Tibial nerve (tissue), 4 donors: ENCODE results near the gene CALCR. TPM values are rescaled to one million over a fixed set of nuclear protein-coding genes. Genes with fewer than 3 reads are reported as not detected.

ENCODE experiments used
- DNase-seq, 2 donors: peaks; one replicate each; pipeline ENCODE4 v3.0.0-alpha.2; 2019; ENCODE audit warnings: low spot score in 2 of 2
- H3K27ac ChIP-seq, 4 donors: fragments of 200-600 bp; sonication (generic) in 3 of 4; one replicate each; pipeline ENCODE4 v1.5.1; 2017 to 2019; ENCODE audit warnings: mild to moderate bottlenecking in 1 of 4
- H3K27me3 ChIP-seq, 2 donors: fragments of 200-600 bp; sonication (generic) in 1 of 2; one replicate each; pipeline versions ENCODE4 v1.5.1 to v1.6.0; 2017 to 2019
- H3K36me3 ChIP-seq, 3 donors: fragments of 200-600 bp; sonication (generic); one replicate each; pipeline ENCODE4 v1.5.1; 2018 to 2019
- H3K4me1 ChIP-seq, 4 donors: fragments of 200-600 bp; sonication (generic) in 3 of 4; one replicate each; pipeline ENCODE4 v1.5.1; 2017 to 2019
- H3K4me3 ChIP-seq, 4 donors: fragments of 200-600 bp; sonication (generic) in 3 of 4; one replicate each; pipeline ENCODE4 v1.5.1; 2017 to 2019; ENCODE audit warnings: mild to moderate bottlenecking in 1 of 4, moderate library complexity in 1 of 4
- H3K9me3 ChIP-seq, 4 donors: fragments of 200-600 bp; sonication (generic) in 3 of 4; one replicate each; pipeline ENCODE4 v1.5.1; 2017 to 2019
- CTCF ChIP-seq, 5 experiments: fragments of 200-600 bp in 3 of 5; fragments of 450-650 bp in 2 of 5; sonication (generic) in 3 of 5; IDR thresholded peaks; one replicate each; pipeline ENCODE4 v1.5.1; 2016 to 2019; ENCODE audit warnings: antibody characterized with exemption in 5 of 5, mild to moderate bottlenecking in 3 of 5, moderate library complexity in 2 of 5
- EP300 ChIP-seq, 2 donors: sonication (generic); formaldehyde crosslinking; IDR thresholded peaks; one replicate each; pipeline ENCODE4 v1.6.1; 2017; ENCODE audit warnings: antibody characterized with exemption in 2 of 2, mild to moderate bottlenecking in 1 of 2
- POLR2A ChIP-seq, 2 donors: fragments of 450-650 bp; IDR thresholded peaks; one replicate each; pipeline ENCODE4 v1.6.1; 2017; ENCODE audit warnings: antibody characterized with exemption in 2 of 2, mild to moderate bottlenecking in 2 of 2, moderate library complexity in 2 of 2
- WGBS, 2 donors: methylation state at CpG; one replicate each; pipeline ENCODE4 v1.1.5; 2018; 5-methylcytosine and 5-hydroxymethylcytosine counted together
- total RNA-seq, 4 donors: library from RNA; depleted of rRNA; stranded (reverse); fragments of >200 nt; gene quantifications; one replicate each; pipeline ENCODE4 v1.1.0, GENCODE V29; 2016

Gene CALCR
- total RNA-seq, 4 donors from 2014 or later = 0.66 TPM; not detected in 3

- no peak overlapping the region for H3K4me3 ChIP-seq
- TF ChIP-seq CTCF (IDR thresholded peaks at IDR 0.05) (no peak), EP300 (IDR thresholded peaks at IDR 0.05) (no peak), POLR2A (IDR thresholded peaks at IDR 0.05) (no peak)
- no peaks in the 10 kb centered on the region for H3K9me3 ChIP-seq
- no peak for DNase-seq
- H3K27me3 ChIP-seq = no peaks in the 10 kb centered on the region
- peaks cover 0 to 15% (median 0%) of the 10 kb centered on the region in 4 donors for H3K4me1 ChIP-seq
- H3K36me3 ChIP-seq = no peaks in the 10 kb centered on the region
- peak overlapping the region in 2 of 4 donors; percentile 41 to 43 for H3K27ac ChIP-seq
- 41 to 58% methylated on average over 3 of the region's 3 CpGs for WGBS, 2 donors
Observed at GRCh38 chr7:93558705-93559614, 15.6 kb downstream of the CALCR start.

- WGBS, 2 donors = 76 to 82% methylated on average over 2 of the region's 2 CpGs
- Histone ChIP-seq H3K4me1 (no peaks in the 10 kb centered on the region), H3K36me3 (no peaks in the 10 kb centered on the region), H3K27me3 (no peaks in the 10 kb centered on the region), H3K27ac (no peak overlapping the region), H3K4me3 (no peak overlapping the region), H3K9me3 (no peaks in the 10 kb centered on the region)
- TF ChIP-seq POLR2A (IDR thresholded peaks at IDR 0.05) (no peak), CTCF (IDR thresholded peaks at IDR 0.05) (no peak)
- DNase-seq = no peak
Observed at GRCh38 chr7:93551931-93552330, 22.6 kb downstream of the CALCR start.

GRCh38 chr7:93551063-93551895 is 23.2 kb downstream of the CALCR start:
- Histone ChIP-seq H3K36me3 (no peaks in the 10 kb centered on the region), H3K27ac (no peak overlapping the region), H3K4me1 (no peaks in the 10 kb centered on the region), H3K4me3 (no peak overlapping the region), H3K27me3 (no peaks in the 10 kb centered on the region), H3K9me3 (no peaks in the 10 kb centered on the region)
- WGBS, 2 donors = 16 to 19% methylated on average over 6 of the region's 6 CpGs
- no peak for DNase-seq
- no peak for TF ChIP-seq EP300 (IDR thresholded peaks at IDR 0.05)
- TF ChIP-seq CTCF (IDR thresholded peaks at IDR 0.05) = peak in 3 of 5 experiments; percentile 22 to 42 (median 37)

GRCh38 chr7:93547716-93548115 is 26.8 kb downstream of the CALCR start:
- Histone ChIP-seq H3K4me1 (no peaks in the 10 kb centered on the region), H3K36me3 (no peaks in the 10 kb centered on the region), H3K9me3 (no peaks in the 10 kb centered on the region), H3K27me3 (no peaks in the 10 kb centered on the region), H3K27ac (no peak overlapping the region), H3K4me3 (no peak overlapping the region)
- TF ChIP-seq EP300 (IDR thresholded peaks at IDR 0.05) (no peak), POLR2A (IDR thresholded peaks at IDR 0.05) (no peak), CTCF (IDR thresholded peaks at IDR 0.05) (no peak)
- no peak for DNase-seq
- 52 to 67% methylated on average over 3 of the region's 3 CpGs for WGBS, 2 donors

DNA sequence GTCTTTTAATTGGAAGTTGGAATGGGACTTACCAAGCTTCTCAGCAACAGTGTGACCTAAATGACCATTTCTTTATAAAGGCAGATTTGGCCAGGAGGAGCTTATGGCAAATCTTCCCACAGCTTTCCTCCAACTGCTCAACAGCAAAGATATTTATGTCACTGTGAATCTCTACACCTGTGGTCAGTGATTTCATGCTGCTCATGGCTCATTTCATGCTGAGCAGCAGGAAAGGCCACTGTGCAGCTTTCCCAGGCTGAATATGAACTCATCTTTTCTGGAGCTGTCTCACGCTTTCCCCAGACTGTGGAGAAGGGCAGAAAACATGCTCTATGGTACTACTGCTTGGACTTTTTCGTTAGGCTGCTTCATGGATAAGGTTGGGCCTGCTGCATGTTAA is 29.8 kb downstream of the CALCR start:
- 72 to 74% methylated on average over 2 of the region's 2 CpGs for WGBS, 2 donors
- H3K4me3 ChIP-seq = no peak overlapping the region
- no peak for DNase-seq
- H3K27me3 ChIP-seq = no peaks in the 10 kb centered on the region
- no peaks in the 10 kb centered on the region for H3K36me3 ChIP-seq
- H3K4me1 ChIP-seq = no peaks in the 10 kb centered on the region
- no peaks in the 10 kb centered on the region for H3K9me3 ChIP-seq
- H3K27ac ChIP-seq = no peak overlapping the region
- TF ChIP-seq POLR2A (IDR thresholded peaks at IDR 0.05) (no peak), CTCF (IDR thresholded peaks at IDR 0.05) (no peak), EP300 (IDR thresholded peaks at IDR 0.05) (no peak)
